ENCODE results near the gene GNG8. TPM values are rescaled to one million over a fixed set of nuclear protein-coding genes. Genes with fewer than 3 reads are reported as not detected.

The GNG8 gene
- total RNA-seq, 1 donor from 2014 or later, result 38.2 TPM

- POLR2A ChIA-PET, result interaction anchor here (0.6 to 4.3 kb wide), 40 partner anchors 12 to 1010 kb away, joined by 3 to 69 read pairs (median 4); partner anchors contain the start of genes AP2S1, DACT3, FKRP and GNG8
These were observed 35.4 kb downstream of the GNG8 start for GRCh38 chr19:46600384-46601317.

GRCh38 chr19:46599716-46600373 is 36.2 kb downstream of the GNG8 start:
- Mint-ChIP-seq H3K4me3 (peak overlapping the region; percentile 99), H3K4me1 (peaks cover 30% of the 10 kb centered on the region), H3K9me3 (peaks cover 7% of the 10 kb centered on the region), H3K27me3 (no peaks in the 10 kb centered on the region), H3K27ac (peak overlapping the region; percentile 100), H3K36me3 (ENCODE audit: low read depth) (peaks cover 8% of the 10 kb centered on the region)
- intact Hi-C loops (cut with micrococcal nuclease), result loop anchor here (1.0 to 2.0 kb wide), 9 partner anchors 19 to 674 kb away; partner anchors contain the start of genes AP2S1, ARHGAP35, DACT3 and FKRP
- CTCF ChIA-PET, result interaction anchor here (0.8 to 5.3 kb wide), 6 partner anchors 12 to 240 kb away, joined by 3 to 33 read pairs (median 5); partner anchors contain the start of gene DACT3
- POLR2A ChIA-PET, result interaction anchor here (0.6 to 4.3 kb wide), 26 partner anchors 13 to 1010 kb away, joined by 3 to 69 read pairs (median 5); partner anchors contain the start of genes AP2S1, DACT3, FKRP and GNG8
- no peak for TF ChIP-seq CTCF (IDR thresholded peaks at IDR 0.05)
- DNase-seq (no peak), ATAC-seq (ENCODE audit: low read depth) (no peak)

More at GRCh38 chr19:46600384-46601317, 35.4 kb downstream of the GNG8 start:
- H3K27me3 Mint-ChIP-seq, result no peaks in the 10 kb centered on the region
- ATAC-seq (ENCODE audit: low read depth) (peak; percentile 90), DNase-seq (peak; percentile 99)
- no peak for TF ChIP-seq CTCF (IDR thresholded peaks at IDR 0.05)
- peaks cover 30% of the 10 kb centered on the region for H3K4me1 Mint-ChIP-seq
- H3K9me3 Mint-ChIP-seq, result peaks cover 7% of the 10 kb centered on the region
- peak overlapping the region; percentile 100 for H3K27ac Mint-ChIP-seq
- peak overlapping the region; percentile 99 for H3K4me3 Mint-ChIP-seq
- H3K36me3 Mint-ChIP-seq (ENCODE audit: low read depth), result peaks cover 13% of the 10 kb centered on the region
- CTCF ChIA-PET, result interaction anchor here (0.8 to 5.3 kb wide), 6 partner anchors 11 to 239 kb away, joined by 3 to 33 read pairs (median 5); partner anchors contain the start of gene DACT3
- intact Hi-C loops (cut with micrococcal nuclease), result loop anchor here (1.0 to 2.0 kb wide), 9 partner anchors 18 to 674 kb away; partner anchors contain the start of genes AP2S1, ARHGAP35, DACT3 and FKRP

- POLR2A ChIA-PET, result no interaction called here
These were observed 37.6 kb downstream of the GNG8 start for GRCh38 chr19:46598372-46598917.

GRCh38 chr19:46596008-46596407 is 40.0 kb downstream of the GNG8 start:
- CTCF ChIA-PET, result interaction anchor here (0.9 to 1.8 kb wide), 2 partner anchors 66 to 651 kb away, joined by 3 to 4 read pairs; no protein-coding TSS in a partner anchor
- ATAC-seq (ENCODE audit: low read depth), result no peak
- POLR2A ChIA-PET, result interaction anchor here (0.6 to 0.7 kb wide), 3 partner anchors 497 to 1573 kb away, joined by 3 to 4 read pairs (median 3); no protein-coding TSS in a partner anchor
- intact Hi-C loops (cut with micrococcal nuclease), result no loop called here
- DNase-seq, result no peak
- Mint-ChIP-seq H3K9me3 (peaks cover 7% of the 10 kb centered on the region), H3K36me3 (ENCODE audit: low read depth) (peaks cover 8% of the 10 kb centered on the region), H3K4me1 (peaks cover 9% of the 10 kb centered on the region), H3K4me3 (no peak overlapping the region), H3K27me3 (no peaks in the 10 kb centered on the region), H3K27ac (no peak overlapping the region)
- TF ChIP-seq CTCF (IDR thresholded peaks at IDR 0.05), result no peak

More at GRCh38 chr19:46598372-46598917, 37.6 kb downstream of the GNG8 start:
- ATAC-seq (ENCODE audit: low read depth) (no peak), DNase-seq (no peak)
- intact Hi-C loops (cut with micrococcal nuclease), result no loop called here
- Mint-ChIP-seq H3K27me3 (no peaks in the 10 kb centered on the region), H3K4me1 (peaks cover 28% of the 10 kb centered on the region), H3K9me3 (peaks cover 7% of the 10 kb centered on the region), H3K4me3 (no peak overlapping the region), H3K27ac (peak overlapping the region; percentile 1), H3K36me3 (ENCODE audit: low read depth) (peaks cover 8% of the 10 kb centered on the region)
- no peak for TF ChIP-seq CTCF (IDR thresholded peaks at IDR 0.05)
- CTCF ChIA-PET, result interaction anchor here (1.2 kb wide), 1 partner anchor 14 kb away, joined by 3 read pairs; no protein-coding TSS in a partner anchor

All from activated B cell treated with CpG ODN at 0.5 μM for 24 hours (primary cell).